Ascending aorta (tissue), 2 donors: ENCODE data around the gene CYP2C18. TPM values are rescaled to one million over a fixed set of nuclear protein-coding genes. Genes with fewer than 3 reads are reported as not detected.
"Not testable (repeated sequence)": the region's sequence is repeated elsewhere in the genome, so short reads cannot be mapped to it uniquely, and the experiment has no call there.

ENCODE experiments used
- DNase-seq, 2 donors: peaks; one replicate each; pipeline ENCODE4 v3.0.0-alpha.2; 2019; ENCODE audit warnings: low spot score in 2 of 2
- H3K27ac ChIP-seq, 2 donors: fragments of 200-600 bp; sonication (generic); one replicate each; pipeline ENCODE4 v1.5.1; 2016 to 2017; ENCODE audit warnings: mild to moderate bottlenecking in 1 of 2
- H3K27me3 ChIP-seq: fragments of 200-600 bp; sonication (generic); one replicate; pipeline ENCODE4 v1.5.1; 2017
- H3K36me3 ChIP-seq, 2 donors: fragments of 200-600 bp; sonication (generic); one replicate each; pipeline ENCODE4 v1.5.1; 2016
- H3K4me1 ChIP-seq, 2 donors: fragments of 200-600 bp; sonication (generic); one replicate each; pipeline ENCODE4 v1.5.1; 2016 to 2017; ENCODE audit warnings: mild to moderate bottlenecking in 1 of 2
- H3K4me3 ChIP-seq, 2 donors: fragments of 200-600 bp; sonication (generic); one replicate each; pipeline ENCODE4 v1.5.1; 2016 to 2017; ENCODE audit warnings: mild to moderate bottlenecking in 1 of 2
- H3K9me3 ChIP-seq, 2 donors: fragments of 200-600 bp; sonication (generic); one replicate each; pipeline ENCODE4 v1.5.1; 2016
- intact Hi-C: fragments of 100-400 bp; cut with DNase I; formaldehyde crosslinking; loops from one replicate; pipeline ENCODE4 v1.15.1; 2023
- total RNA-seq: library from RNA; depleted of rRNA; stranded (reverse); fragments of >200 nt; gene quantifications from one replicate; pipeline ENCODE4 v1.1.0, GENCODE V29; 2016
- TF ChIP-seq, protein P1 (sequence below), 3 experiments: fragments of 200-600 bp in 2 of 3; fragments of 450-650 bp in 1 of 3; sonication (generic) in 2 of 3; IDR thresholded peaks; one replicate each; pipeline ENCODE4 v1.5.1; 2016 to 2019; ENCODE audit warnings: antibody characterized with exemption in 3 of 3, mild to moderate bottlenecking in 1 of 3, moderate library complexity in 1 of 3

The CYP2C18 gene
- total RNA-seq, 1 donor from 2014 or later: not detected

DNA sequence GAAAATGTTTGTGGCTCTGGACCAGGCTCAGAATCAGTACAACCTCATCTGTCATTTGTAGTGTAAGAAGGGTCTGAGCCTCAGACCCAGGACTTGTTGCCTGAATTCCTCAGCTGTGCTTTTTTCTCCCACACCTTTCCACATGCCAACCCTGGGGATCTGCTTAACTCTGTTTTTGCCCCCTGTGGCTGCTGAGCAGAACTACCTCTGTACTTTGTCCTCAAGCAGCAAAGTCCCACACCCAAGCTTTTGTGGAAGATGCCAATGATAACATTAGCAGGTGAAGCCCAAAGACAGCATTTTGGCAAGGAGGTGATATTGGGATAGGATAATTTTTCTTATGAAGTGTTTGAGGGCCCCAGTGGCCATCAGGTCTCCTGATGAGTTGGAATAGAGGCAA lies 5.8 kb upstream of the CYP2C18 start:
- H3K36me3 ChIP-seq: no peaks in the 10 kb centered on the region
- H3K27ac ChIP-seq: no peak overlapping the region
- H3K27me3 ChIP-seq: no peaks in the 10 kb centered on the region
- H3K4me1 ChIP-seq: no peaks in the 10 kb centered on the region
- no peak for DNase-seq
- TF ChIP-seq, protein P1, sequence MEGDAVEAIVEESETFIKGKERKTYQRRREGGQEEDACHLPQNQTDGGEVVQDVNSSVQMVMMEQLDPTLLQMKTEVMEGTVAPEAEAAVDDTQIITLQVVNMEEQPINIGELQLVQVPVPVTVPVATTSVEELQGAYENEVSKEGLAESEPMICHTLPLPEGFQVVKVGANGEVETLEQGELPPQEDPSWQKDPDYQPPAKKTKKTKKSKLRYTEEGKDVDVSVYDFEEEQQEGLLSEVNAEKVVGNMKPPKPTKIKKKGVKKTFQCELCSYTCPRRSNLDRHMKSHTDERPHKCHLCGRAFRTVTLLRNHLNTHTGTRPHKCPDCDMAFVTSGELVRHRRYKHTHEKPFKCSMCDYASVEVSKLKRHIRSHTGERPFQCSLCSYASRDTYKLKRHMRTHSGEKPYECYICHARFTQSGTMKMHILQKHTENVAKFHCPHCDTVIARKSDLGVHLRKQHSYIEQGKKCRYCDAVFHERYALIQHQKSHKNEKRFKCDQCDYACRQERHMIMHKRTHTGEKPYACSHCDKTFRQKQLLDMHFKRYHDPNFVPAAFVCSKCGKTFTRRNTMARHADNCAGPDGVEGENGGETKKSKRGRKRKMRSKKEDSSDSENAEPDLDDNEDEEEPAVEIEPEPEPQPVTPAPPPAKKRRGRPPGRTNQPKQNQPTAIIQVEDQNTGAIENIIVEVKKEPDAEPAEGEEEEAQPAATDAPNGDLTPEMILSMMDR (IDR thresholded peaks at IDR 0.05): no peak
- intact Hi-C loops: no loop called here
- H3K9me3 ChIP-seq: no peaks in the 10 kb centered on the region
- H3K4me3 ChIP-seq: no peak overlapping the region

DNA sequence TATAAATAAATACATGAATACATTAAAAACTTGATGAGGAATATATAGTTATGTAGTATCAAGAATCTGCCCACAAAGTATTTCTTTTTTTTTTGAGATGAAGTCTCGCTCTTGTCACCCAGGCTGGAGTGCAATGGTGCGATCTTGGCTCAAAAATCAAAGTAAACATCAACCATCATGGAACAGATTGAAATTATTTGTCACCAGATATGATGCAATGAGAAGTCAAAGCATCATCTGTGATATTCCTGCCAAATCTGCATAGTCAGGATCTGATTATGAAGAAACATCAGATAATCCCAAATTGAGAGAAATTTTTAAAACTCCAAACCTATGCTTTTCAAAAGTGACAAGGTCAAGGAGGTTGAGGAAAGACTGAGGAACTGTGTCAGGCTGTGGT lies 5.1 kb upstream of the CYP2C18 start:
- TF ChIP-seq, protein P1 (IDR thresholded peaks at IDR 0.05): no peak
- no peaks in the 10 kb centered on the region for H3K9me3 ChIP-seq
- no peaks in the 10 kb centered on the region for H3K4me1 ChIP-seq
- no peak for DNase-seq
- no peak overlapping the region for H3K27ac ChIP-seq
- intact Hi-C loops: no loop called here
- H3K27me3 ChIP-seq: no peaks in the 10 kb centered on the region
- no peak overlapping the region for H3K4me3 ChIP-seq
- H3K36me3 ChIP-seq: no peaks in the 10 kb centered on the region

DNA sequence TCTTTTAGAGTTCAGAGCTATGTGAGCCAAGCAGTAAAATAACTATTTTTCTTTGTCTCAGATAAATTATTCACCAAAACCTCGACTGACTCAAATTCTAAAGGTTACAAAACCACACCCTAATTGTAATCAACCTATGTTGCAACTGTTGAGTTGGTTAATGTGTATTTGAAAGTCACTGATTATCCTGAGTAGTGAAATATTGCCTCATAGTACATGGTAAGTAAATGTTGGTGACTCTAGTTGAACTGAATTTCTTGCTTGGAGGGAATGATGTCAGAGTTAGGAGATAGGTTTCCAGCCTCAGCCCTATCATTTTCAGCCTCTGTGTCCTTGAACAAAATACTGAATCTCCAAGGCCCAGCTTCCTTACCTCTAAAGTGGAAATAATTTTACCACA lies 3.0 kb upstream of the CYP2C18 start:
- no peak for DNase-seq
- Histone ChIP-seq H3K4me1 (no peaks in the 10 kb centered on the region), H3K4me3 (no peak overlapping the region), H3K27ac (no peak overlapping the region), H3K9me3 (peaks cover 0 to under 1% of the 10 kb centered on the region in 2 donors), H3K36me3 (no peaks in the 10 kb centered on the region), H3K27me3 (no peaks in the 10 kb centered on the region)
- TF ChIP-seq, protein P1 (IDR thresholded peaks at IDR 0.05): no peak
- intact Hi-C loops: no loop called here

DNA sequence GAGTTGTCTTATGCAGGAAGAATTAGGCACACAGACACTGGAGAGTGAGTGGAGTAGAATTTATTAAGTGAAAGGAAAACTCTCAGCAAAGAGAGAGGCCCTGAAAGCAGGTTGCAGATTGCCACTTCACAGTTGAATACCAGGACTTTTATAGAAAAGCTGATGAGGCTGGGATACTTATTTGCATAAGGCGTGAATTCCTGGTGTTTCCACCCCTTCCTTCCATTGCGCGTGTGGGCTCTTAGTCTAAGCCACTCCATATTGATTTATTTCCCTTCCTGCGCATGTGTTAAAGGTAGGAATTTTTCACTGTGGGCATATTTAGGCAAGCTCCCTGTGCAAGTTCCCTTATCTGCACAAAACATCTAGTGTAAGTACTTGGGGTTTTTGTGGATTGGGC lies 893 bp upstream of the CYP2C18 start:
- intact Hi-C loops, H3K4me1 ChIP-seq, H3K27ac ChIP-seq, H3K9me3 ChIP-seq, H3K27me3 ChIP-seq, H3K36me3 ChIP-seq, H3K4me3 ChIP-seq, DNase-seq: not testable (repeated sequence)

DNA sequence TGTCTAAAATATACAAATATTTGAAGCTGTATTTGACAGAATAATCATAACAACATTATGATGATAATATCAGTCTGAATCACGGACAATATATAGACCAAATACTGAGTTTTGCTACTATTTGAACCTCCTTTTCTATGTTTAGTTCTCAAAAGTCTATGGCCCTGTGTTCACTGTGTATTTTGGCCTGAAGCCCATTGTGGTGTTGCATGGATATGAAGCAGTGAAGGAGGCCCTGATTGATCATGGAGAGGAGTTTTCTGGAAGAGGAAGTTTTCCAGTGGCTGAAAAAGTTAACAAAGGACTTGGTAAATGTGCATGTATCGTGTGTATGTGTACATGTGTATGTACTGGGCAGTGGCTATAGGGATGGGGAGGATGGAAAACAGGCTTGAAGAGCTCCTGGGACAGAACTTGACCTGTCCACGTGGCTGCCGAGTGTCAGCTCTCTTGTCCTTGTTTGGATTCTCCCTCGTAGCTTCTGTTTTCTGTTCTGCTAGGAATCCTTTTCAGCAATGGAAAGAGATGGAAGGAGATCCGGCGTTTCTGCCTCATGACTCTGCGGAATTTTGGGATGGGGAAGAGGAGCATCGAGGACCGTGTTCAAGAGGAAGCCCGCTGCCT lies 4.2 kb downstream of the CYP2C18 start:
- intact Hi-C loops: no loop called here
- H3K9me3 ChIP-seq: peaks cover 0 to 4% of the 10 kb centered on the region in 2 donors
- H3K36me3 ChIP-seq: no peaks in the 10 kb centered on the region
- no peak overlapping the region for H3K27ac ChIP-seq
- no peak for DNase-seq
- H3K4me1 ChIP-seq: no peaks in the 10 kb centered on the region
- H3K27me3 ChIP-seq: no peaks in the 10 kb centered on the region
- TF ChIP-seq, protein P1 (IDR thresholded peaks at IDR 0.05): no peak
- H3K4me3 ChIP-seq: no peak overlapping the region

DNA sequence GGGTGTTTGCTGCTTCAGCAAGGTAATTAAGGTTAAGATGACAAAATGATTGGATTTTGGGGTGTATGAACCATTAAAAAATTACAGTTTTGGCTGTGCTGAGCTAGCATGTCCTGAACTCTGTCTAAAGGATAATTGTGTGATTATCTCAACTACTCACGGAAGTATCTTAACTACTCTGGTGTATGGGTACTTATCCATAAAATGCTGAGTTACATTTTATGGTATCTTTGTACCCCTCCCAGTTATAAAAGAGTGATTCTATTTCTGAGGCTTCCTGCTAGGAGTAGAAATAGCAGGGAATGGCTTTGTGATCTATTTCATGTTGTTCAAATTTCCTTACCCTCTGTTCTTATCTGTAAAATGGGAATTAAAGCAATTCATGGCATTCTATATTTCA lies 22.6 kb downstream of the CYP2C18 start:
- Histone ChIP-seq H3K27ac (no peak overlapping the region), H3K4me3 (no peak overlapping the region), H3K36me3 (no peaks in the 10 kb centered on the region), H3K4me1 (no peaks in the 10 kb centered on the region), H3K27me3 (no peaks in the 10 kb centered on the region), H3K9me3 (no peaks in the 10 kb centered on the region)
- no peak for DNase-seq
- TF ChIP-seq, protein P1 (IDR thresholded peaks at IDR 0.05): no peak
- intact Hi-C loops: no loop called here
